Measurements from ENCODE around the gene FKRP.

DNA sequence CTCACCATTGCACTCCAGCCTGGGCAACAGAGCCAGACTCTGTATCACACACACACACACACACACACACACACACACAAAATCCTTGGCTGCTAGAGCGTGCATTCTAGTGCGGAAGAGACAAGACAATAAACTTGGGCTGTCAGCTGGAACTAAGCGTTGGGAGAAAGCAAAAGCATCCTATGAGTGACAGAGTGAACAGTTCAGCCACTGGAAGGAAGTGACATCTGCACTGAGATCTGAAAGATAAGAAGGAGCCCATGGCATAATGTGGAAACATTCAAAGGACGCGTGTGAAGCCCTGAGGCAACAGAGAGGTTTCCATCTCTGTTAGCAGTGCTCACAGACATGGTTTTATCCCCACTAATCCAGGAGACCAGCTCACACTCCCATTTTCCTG, 46.1 kb downstream of the FKRP start:
- TF ChIP-seq, protein P1, sequence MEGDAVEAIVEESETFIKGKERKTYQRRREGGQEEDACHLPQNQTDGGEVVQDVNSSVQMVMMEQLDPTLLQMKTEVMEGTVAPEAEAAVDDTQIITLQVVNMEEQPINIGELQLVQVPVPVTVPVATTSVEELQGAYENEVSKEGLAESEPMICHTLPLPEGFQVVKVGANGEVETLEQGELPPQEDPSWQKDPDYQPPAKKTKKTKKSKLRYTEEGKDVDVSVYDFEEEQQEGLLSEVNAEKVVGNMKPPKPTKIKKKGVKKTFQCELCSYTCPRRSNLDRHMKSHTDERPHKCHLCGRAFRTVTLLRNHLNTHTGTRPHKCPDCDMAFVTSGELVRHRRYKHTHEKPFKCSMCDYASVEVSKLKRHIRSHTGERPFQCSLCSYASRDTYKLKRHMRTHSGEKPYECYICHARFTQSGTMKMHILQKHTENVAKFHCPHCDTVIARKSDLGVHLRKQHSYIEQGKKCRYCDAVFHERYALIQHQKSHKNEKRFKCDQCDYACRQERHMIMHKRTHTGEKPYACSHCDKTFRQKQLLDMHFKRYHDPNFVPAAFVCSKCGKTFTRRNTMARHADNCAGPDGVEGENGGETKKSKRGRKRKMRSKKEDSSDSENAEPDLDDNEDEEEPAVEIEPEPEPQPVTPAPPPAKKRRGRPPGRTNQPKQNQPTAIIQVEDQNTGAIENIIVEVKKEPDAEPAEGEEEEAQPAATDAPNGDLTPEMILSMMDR (IDR thresholded peaks at IDR 0.05; ENCODE audit: low read depth, low read length, poor library complexity, severe bottlenecking) = no peak
- TF ChIP-seq EZH2phosphoT487 (IDR thresholded peaks at IDR 0.05; ENCODE audit: borderline replicate concordance, low read length) = no peak
